GM12892 (cell line): ENCODE results near the gene AP3S2.
A peak's percentile ranks its signal among the peaks of the same experiment; 100 is the strongest.

Experiments
- DNase-seq: peaks from one replicate; pipeline ENCODE4 v3.0.0; 2011; ENCODE audit not compliant: insufficient read length
- FAIRE-seq: peaks from 2 replicates; lab custom pipeline; 2011; peaks lifted over from hg19 to GRCh38; lab: Jason Lieb, UNC
- POLR2A ChIP-seq: IDR thresholded peaks from 2 replicates; pipeline ENCODE4 v1.6.1; 2011; ENCODE audit warnings: low read depth, low read length, control low read depth
- POLR2AphosphoS5 ChIP-seq: IDR thresholded peaks from 2 replicates; pipeline ENCODE4 v1.6.1; 2011; ENCODE audit warnings: low read depth, low read length, control low read depth
- TAF1 ChIP-seq: IDR thresholded peaks from 2 replicates; pipeline ENCODE4 v1.6.1; 2011; ENCODE audit warnings: low read depth, mild to moderate bottlenecking, control low read depth, low read length, borderline replicate concordance

The AP3S2 gene

DNA sequence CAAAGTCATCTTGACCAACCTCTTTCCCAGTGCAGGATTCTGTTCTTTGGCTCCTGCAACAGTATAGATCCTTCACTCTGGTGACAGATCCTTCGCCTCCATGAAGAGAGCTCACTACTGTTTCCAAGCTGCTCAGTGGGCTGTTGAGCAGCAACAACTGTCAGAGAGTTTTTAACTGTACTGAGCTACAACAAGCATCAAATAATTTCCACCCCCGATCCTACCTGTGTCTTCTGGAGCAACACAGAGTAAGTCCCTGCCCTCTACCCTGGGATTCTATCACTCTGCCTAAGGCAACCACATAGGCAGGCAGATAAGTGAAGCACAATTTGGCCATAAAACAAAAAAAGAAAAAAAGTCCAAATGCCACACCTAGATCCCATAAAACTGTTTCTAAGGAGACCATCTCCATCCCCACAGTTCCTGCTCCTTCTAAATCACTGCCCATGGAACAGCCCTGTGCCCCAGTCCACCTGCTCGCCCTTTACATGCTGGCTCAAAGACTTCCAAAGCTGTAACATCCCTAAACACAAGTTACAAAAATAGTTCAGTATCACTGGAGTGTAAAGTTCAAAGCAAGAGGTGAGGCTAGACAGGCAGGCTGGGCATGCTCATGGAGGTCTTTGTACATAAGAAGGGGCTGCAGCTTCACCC lies 41.3 kb downstream of the AP3S2 start:
- FAIRE-seq (no peak), DNase-seq (no peak)
- TF ChIP-seq POLR2AphosphoS5 (no peak), TAF1 (no peak), POLR2A (no peak)

DNA sequence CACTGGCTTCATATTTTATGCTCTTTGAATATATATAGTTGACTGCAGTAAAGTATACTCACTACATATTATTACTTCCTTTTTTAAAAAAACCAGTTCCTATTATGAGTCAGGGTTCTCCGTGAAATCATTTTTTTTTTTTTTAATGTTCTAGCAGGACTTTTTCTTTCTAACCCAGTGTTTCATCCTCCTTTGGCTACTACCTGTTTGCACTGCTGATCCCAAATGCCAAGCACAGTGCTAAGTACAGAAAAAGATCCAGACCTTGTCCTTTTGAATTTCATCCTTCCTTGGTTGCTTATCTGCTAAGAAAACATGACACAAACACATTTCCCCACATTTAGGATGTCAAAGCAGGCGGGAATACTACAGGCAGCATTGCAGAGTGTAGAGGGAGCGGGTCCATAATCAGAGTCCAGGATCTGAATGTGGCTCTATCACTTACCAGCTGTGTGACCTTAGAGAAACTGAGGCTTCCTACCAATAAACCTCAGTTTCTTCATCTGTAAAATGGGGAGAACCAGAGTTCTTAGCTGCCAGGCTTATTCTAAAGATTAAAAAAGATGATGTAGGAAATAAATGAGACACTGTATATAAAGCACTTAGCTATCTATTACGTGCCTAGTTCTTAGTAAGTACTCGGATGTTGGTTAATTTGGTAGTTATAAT lies 42.0 kb downstream of the AP3S2 start:
- FAIRE-seq (peak; percentile 36), DNase-seq (no peak)
- no peak for TF ChIP-seq TAF1

DNA sequence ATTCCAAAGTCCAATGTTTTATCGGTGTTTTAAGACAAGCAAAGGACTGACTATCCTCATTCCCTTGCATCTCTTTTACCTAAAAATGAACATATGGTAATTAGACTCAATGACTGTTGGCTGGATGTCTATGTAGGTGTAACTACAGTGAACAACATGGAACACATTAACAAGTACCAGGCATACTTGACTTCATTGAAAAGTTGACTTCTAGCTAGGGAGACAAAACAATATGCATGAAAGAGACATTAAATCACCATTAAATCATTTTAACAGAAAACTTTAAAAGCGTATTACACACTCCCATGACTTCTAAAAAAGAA lies 44.9 kb downstream of the AP3S2 start:
- DNase-seq (no peak), FAIRE-seq (no peak)
- TF ChIP-seq POLR2AphosphoS5 (no peak), POLR2A (no peak), TAF1 (no peak)

DNA sequence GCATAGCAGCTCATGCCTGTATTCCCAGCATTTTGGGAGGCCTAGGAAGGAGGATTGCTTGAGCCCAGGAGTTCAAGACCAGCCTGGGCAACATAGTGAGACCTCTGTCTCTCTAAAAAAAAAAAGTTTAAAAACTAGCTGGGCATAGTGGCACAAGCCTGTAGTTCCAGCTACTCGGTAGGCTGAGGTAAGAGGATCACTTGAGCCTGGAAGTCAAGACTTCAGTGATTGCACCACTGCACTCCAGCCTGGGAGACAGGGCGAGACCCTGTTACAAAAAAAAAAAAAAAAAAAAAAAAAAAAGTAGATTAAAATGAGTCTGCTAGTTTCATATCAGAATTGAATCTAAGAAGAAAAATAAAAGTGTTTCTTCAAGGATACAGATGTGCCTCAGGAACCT lies 46.7 kb downstream of the AP3S2 start:
- no peak for DNase-seq
- no peak for TF ChIP-seq POLR2AphosphoS5
- no peak for TF ChIP-seq POLR2A
- no peak for TF ChIP-seq TAF1
- no peak for FAIRE-seq

DNA sequence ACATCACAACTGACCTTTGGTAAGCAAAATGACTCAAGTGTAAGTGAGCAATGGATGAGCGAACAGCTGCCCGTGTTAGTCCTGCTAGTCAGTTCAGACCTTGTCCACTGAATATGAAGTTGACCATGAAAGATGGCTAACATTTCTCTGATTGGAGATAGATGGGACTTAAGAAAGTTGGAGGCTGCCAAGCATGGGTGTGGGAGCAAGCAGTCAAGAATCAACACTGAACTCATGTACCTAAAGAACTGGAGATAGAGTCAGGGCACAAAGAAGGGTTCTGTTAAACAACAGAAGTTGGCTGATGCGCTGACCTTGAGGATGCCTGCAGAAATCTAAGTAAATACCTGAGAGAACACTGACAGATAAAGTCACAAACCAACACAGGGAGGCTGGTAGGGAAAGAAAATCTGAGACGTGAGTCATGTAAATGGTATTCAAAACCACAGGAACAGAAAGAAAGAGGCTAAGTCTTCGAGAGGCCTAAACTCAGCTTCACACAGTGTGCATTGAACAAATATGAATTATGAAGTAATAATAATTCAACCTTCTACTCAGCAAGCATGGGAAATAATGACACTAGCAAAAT lies 48.4 kb downstream of the AP3S2 start:
- DNase-seq = no peak
- FAIRE-seq = no peak
- no peak for TF ChIP-seq POLR2AphosphoS5
- TF ChIP-seq POLR2A = no peak
- no peak for TF ChIP-seq TAF1

DNA sequence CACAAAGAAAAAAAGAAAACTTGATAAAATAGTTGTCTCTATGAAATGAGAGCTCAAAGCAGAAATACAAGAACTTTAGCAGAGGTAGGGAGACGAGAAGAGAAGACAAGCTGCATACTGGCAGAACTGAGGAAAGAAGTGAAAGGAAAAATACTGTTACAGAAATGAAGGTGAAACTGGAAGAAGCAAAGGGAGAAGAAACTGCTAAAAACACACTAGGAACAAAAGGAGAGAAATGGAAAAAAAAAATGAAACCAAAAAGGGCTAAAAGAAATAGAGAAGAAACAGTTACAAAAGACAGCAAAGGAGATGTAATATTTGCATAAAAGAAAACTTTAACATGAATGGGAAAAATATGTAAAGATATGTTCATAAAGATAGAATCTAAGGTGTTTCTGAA lies 51.8 kb downstream of the AP3S2 start:
- DNase-seq (no peak), FAIRE-seq (no peak)
- TF ChIP-seq POLR2A (no peak), POLR2AphosphoS5 (no peak), TAF1 (no peak)

DNA sequence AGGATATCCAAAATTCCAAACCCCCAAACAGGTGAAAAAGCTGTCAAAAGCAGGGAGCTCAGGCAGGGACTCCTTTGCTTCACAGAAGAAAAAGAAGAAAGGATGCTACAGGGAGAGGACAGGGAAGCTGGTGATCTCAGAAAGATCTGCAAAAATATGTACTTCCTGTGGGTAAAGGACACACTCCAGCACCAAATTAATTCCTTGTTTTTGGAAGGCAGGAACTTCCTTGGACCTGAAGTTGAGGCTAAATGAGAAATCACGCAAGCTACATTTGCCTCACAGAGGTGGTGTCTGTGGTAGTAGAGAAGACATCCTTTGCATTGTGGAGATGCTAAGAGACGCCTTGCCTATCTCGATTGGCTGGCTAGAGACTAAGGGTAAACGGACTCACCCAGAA lies 52.5 kb downstream of the AP3S2 start:
- DNase-seq (no peak), FAIRE-seq (no peak)
- TF ChIP-seq POLR2AphosphoS5 = no peak
- TF ChIP-seq POLR2A = no peak
- TF ChIP-seq TAF1 = no peak

DNA sequence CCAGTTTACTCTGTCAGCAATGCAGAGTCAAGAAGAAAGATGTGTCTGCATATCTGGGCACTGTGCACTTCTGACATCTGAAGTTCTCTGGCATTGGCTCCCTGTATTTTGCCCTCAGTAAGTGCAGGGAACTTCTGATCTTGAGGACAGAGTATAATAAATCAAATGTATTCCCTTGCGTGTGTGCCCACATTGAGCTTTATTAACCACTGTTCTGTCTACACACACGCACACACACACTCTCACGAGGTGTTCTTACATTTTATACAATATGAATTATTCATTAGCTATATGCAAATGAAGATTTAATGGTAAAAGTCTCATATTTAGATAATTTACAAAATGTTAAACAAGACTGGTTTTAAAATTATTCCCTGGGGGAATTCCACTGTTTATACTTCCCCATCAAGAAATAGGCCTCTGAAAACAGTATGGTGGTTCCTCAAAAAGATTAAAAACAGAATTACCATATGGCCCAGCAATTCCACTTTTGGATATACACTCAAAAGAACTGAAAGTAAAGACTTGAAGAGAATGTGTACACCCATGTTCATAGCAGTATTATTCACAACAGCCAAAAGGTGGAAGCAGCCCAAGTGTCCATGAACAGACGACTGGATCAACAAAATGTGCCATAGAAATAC lies 54.5 kb downstream of the AP3S2 start:
- no peak for TF ChIP-seq POLR2AphosphoS5
- TF ChIP-seq TAF1 = no peak
- TF ChIP-seq POLR2A = no peak
- FAIRE-seq (no peak), DNase-seq (no peak)

DNA sequence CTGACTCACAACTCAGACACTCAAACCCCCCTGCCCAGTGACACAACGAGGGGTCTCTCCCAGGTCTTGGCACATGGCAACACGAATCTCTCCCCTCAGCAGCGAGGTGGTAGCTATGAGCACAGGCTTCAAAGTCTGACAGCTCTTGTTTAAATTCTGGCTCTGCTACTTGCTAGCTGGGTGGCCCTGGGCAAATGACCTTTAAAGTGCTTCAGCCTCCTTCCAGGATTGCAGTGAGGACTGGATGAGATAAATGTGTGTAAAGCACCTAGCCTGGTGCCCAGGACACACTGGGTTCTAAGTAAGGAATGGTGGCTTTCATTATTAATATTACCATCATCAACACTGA lies 56.0 kb downstream of the AP3S2 start:
- DNase-seq = no peak
- FAIRE-seq = no peak
- no peak for TF ChIP-seq POLR2AphosphoS5
- TF ChIP-seq TAF1 = no peak
- TF ChIP-seq POLR2A = no peak

DNA sequence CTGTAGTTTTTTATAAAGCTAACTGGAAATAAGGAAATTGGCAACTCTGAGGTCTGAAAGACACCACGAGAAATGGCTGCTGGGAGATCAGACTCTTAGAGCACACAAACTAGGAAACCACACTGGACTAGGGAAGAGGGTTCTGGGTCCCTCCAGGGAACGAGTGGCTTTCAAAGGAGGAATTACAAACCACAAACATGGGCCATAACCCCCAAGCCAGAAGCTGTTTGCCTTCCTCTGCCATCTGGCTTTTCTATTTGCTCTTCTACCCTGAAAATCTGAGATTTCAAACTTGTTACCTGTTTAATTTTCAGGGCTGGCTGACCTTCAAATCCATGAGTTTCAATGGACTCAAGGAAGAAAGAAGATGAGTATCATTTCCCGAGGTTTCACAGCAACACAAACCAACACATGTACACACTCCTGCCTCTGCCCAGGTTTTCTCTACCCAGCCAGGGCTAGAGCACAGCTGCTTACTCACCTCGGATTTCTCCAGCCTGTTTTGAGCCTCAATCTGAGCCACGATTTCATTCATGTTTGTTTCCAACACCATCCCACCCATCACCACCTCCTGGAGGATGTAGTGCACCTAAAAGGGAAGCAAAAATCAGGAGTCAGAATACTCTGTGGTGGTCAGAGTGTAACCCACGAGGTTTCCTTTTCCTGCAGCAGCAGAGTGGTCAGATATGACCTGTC lies 56.5 kb downstream of the AP3S2 start:
- DNase-seq = no peak
- no peak for TF ChIP-seq TAF1
- no peak for TF ChIP-seq POLR2AphosphoS5
- TF ChIP-seq POLR2A = no peak
- no peak for FAIRE-seq

DNA sequence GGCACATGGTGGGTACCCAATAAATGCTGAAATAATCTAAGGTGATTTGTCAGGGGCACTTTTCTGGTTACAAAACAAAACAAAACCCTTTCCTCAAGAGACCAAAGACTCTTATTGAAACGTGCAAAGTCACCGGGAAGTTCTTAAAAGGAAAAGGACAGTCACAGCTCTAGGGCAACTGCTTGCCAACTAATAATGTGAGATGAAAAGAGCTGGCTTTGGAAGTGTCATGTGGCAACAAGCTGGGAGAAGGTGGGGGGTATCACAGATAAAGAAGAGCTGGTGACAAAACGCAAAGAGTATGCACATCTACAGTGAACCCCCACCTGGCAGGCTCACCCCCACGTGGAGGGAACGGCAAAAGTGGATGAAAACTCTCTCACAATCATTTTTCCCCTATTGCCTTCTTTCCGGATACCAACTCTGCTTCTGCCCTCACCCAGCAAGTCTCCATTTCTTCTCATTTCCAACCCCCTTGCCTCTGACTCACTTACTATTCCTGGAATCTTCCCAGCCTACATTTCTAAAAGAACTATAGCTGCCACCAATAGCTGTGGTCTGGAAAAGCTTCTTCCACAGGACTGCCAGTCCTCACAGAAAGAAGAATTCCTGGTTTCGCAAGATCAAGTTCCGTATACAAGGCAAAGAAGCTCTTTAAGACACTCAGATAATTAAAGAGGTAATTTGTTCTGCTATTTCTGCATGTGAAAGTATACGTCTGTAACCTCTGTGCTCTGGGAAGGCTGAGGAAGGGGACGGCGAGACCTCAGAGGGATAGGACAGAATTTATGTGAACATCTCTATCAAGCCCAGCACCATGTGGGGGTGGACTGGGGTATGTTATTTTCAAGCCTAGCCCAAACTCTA lies 57.3 kb downstream of the AP3S2 start:
- DNase-seq (no peak), FAIRE-seq (no peak)
- TF ChIP-seq POLR2AphosphoS5 = no peak
- no peak for TF ChIP-seq POLR2A
- no peak for TF ChIP-seq TAF1
